CD4-positive, alpha-beta T cell (primary cell): ENCODE measurements around the gene CT45A7. TPM values are rescaled to one million over a fixed set of nuclear protein-coding genes. Genes with fewer than 3 reads are reported as not detected.

Source experiments
- total RNA-seq, 174 experiments: library from RNA in 2 of 174; stranded (reverse) in 2 of 174; gene quantifications; one replicate each; pipeline ENCODE4 v1.2.3 and lab custom pipeline; 2021 to 2026

The CT45A7 gene
- total RNA-seq, 2 experiments from 2014 or later = not detected

Other genes with a start within 250 kb of the CT45A7 start
- gene CT45A1, start 123.6 kb downstream of the CT45A7 start, total RNA-seq = not detected
- not detected for gene CT45A3, start 69.1 kb downstream of the CT45A7 start, total RNA-seq
- not detected for gene CT45A5, start 51.8 kb downstream of the CT45A7 start, total RNA-seq
- gene CT45A6, start 34.5 kb downstream of the CT45A7 start, total RNA-seq = not detected
- not detected for gene CT45A2, start 17.3 kb downstream of the CT45A7 start, total RNA-seq
- gene CT45A8, start 17.3 kb upstream of the CT45A7 start, total RNA-seq = not detected
- gene CT45A9, start 34.5 kb upstream of the CT45A7 start, total RNA-seq = not detected
- not detected for gene CT45A10, start 56.2 kb upstream of the CT45A7 start, total RNA-seq
- not detected for gene SAGE1, start 56.4 kb upstream of the CT45A7 start, total RNA-seq
- gene MMGT1, start 136.7 kb upstream of the CT45A7 start, total RNA-seq = 10 to 100 TPM; 36.4 to 37.0 TPM
- 10 to 100 TPM; 17.8 to 20.0 TPM for gene SLC9A6, start 148.2 kb upstream of the CT45A7 start, total RNA-seq